Activated CD4-positive, CD25-positive, alpha-beta regulatory T cell (primary cell): Measurements from ENCODE around the gene C1QTNF2.

ENCODE experiments used
- DNase-seq, 4 experiments: peaks; one replicate each; lab custom pipeline; 2025; lab: John Stamatoyannopoulos, UW

Gene C1QTNF2

DNA sequence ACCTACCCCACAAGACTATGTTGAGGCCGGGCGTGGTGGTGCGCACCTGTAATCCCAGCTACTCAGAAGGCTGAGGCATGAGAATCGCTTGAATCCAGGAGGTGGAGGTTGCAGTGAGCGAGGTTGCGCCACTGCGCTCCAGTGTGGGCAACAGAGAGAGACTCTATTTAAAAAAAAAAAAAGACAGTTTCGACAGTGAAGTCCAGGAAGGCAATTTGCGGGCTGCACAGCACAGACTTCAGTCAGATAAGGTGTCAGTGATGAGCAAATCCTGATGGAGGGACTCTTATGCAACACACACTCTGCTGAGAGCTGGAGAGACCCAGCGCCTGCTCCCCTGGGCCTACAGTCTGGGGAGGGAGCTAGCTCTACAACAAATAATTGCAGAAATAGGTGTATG lies 72.2 kb downstream of the C1QTNF2 start:
- DNase-seq = no peak

- no peak for DNase-seq
Measured at GRCh38 chr5:160297776-160298175, 72.7 kb downstream of the C1QTNF2 start.
